ENCODE results near the gene PARD3B.

Gene PARD3B

GRCh38 chr2:205161156-205161839 lies 616.0 kb downstream of the PARD3B start:
- peak; percentile 21 for FAIRE-seq

- no peak for FAIRE-seq
These were observed 621.5 kb downstream of the PARD3B start for GRCh38 chr2:205166745-205167144.

DNA sequence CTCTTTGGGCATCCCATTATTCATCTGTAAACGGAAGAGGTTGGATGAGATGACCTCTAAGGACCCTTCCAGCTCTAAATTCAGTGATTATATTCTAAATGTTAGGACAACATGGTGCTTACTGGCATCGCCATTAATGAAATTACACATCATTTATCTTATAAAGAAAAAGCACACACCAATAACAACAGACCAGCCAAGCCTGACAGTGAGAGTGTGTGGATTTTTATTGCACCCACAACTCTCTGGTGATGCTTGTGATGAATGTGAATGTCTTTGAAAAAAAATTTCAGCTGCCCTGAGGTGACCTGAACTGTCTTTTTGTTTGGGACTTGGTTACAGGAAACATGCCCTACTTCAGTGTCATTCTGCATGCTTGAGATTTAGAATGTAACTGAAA lies 623.7 kb downstream of the PARD3B start:
- FAIRE-seq, result no peak

GRCh38 chr2:205169464-205169863 lies 624.2 kb downstream of the PARD3B start:
- no peak for FAIRE-seq

- FAIRE-seq, result no peak
These were observed 625.1 kb downstream of the PARD3B start for GRCh38 chr2:205170399-205170798.

GRCh38 chr2:205171261-205171940 lies 626.1 kb downstream of the PARD3B start:
- no peak for FAIRE-seq

DNA sequence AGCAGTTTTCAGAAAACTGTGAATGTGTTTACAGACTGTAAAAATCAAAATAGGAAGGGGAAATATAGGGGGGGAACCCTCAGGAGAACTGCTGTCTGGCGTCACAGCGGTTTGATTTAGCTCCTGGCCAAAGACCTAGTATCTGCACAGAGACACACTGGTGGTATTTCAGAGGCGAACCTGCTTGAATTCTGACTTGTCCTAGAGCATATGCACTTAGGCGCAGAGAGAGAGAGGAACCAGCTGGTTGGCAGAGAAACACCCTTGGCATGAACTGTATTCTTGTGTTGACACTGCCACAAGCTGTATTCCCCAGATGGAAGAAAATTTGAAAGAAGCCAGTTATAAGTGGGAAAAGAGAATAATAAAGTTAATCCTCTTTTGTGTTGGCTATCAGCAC lies 630.6 kb downstream of the PARD3B start:
- no peak for FAIRE-seq

DNA sequence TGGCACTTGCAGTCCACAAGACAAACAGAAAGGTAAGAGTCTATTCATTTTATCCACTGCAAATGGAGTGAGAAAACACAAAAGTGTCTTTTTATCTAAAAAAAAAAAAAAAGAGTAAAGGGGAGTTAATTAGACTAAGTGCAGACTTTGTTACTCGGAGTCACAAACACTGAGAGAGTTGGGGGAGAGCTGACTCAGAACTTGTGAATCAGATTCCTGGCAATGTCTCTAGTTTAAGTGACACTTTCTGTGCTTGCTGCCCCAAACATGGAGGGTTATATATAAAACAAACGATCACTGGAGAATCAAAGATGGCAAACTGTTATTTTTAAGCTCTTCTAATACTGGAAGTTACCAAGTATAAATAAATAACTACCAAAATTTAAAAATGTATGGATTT lies 631.3 kb downstream of the PARD3B start:
- no peak for FAIRE-seq

- FAIRE-seq, result no peak
These were observed 632.3 kb downstream of the PARD3B start for GRCh38 chr2:205177546-205177945.

DNA sequence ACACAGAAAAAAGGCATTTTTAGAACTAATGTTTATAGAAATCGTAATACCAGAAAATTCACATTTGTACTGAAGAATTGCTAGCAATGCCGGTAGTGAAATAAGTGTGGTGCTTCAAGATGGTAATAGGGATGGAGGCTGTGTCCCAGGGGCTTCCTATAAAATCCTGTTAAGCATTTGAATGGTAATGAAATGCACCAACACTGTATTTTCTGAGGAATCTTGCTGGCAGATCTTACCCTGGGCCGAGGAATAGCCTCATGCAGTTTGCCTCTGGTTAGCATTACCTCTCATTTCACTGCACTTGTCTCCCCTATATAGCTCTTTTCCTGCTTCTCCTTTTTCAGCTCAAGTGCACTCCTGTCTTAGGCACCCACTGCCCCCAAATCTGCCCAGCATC lies 635.5 kb downstream of the PARD3B start:
- FAIRE-seq, result no peak

- no peak for FAIRE-seq
These were observed 642.5 kb downstream of the PARD3B start for GRCh38 chr2:205187731-205188130.

GRCh38 chr2:205188239-205189138 lies 643.2 kb downstream of the PARD3B start:
- no peak for FAIRE-seq

GRCh38 chr2:205189301-205189700 lies 644.0 kb downstream of the PARD3B start:
- FAIRE-seq, result no peak

DNA sequence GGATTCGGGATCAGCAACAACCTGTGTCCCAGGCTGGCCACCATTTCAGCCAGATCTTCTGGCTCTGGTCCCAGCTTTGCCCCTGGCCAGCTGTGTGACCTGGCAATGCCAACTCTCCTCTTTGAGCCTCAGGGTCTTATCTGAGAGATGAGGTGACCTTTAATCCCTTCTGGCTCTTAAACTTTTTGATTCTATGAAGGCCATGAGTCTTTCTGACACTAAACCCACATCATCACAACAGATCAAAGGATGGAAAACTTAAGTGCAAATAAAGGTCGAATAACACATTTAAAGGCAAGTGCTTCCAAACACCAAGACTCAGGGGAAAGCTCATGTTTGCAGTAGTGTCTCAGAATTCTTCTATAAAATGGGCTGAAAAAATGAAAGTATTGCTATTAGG lies 645.3 kb downstream of the PARD3B start:
- FAIRE-seq, result no peak

DNA sequence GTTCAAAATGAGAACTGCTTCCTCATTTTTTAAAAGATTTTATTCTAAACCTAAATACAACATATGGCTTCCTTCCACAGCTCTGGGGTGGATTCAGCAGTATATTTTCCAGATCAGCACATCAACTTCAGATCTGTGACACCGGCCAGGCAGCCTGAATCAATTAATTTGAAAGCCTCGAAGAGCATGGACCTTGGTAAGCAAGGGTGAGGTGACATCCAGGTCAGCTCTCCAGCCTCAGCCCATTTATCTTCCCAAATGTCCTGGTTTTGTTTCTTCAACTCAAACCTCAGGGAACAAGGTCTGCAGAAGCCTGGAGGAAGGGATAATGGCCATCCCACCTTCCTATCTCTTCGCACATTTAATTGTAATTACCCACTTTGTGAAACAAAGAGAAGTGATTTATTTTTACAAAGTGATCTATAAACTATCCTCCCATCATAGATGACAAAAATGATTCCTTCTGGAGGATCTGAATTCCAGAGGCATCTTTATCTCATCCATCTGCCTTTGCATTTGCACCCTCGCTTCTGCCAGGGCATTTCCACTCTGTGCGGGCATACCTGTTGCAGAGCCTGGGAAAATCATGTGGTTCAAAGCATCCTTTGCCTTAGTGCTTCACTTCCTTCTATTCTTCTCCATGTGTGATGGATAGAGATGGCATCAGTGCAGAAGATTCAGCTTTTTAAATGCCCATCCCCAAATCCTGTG lies 648.0 kb downstream of the PARD3B start:
- no peak for FAIRE-seq

DNA sequence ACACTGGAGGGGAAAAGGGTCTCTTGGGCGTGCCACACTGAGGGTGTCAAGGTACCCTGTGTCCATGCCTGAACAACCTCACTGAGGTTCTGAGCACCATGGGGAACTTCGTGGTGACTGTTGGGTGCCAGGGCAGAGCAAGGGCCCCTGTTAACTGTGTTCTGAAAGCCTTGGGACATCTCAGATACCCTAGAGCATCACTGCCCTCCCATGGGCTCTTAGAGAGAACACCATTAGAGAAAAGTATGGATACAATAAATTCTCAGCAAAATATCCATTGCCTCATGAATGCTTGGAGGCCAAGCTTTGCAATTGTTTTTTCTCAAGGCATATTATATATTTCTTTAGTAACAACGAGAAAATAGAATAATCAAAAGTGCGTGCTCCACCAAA lies 648.6 kb downstream of the PARD3B start:
- no peak for FAIRE-seq

DNA sequence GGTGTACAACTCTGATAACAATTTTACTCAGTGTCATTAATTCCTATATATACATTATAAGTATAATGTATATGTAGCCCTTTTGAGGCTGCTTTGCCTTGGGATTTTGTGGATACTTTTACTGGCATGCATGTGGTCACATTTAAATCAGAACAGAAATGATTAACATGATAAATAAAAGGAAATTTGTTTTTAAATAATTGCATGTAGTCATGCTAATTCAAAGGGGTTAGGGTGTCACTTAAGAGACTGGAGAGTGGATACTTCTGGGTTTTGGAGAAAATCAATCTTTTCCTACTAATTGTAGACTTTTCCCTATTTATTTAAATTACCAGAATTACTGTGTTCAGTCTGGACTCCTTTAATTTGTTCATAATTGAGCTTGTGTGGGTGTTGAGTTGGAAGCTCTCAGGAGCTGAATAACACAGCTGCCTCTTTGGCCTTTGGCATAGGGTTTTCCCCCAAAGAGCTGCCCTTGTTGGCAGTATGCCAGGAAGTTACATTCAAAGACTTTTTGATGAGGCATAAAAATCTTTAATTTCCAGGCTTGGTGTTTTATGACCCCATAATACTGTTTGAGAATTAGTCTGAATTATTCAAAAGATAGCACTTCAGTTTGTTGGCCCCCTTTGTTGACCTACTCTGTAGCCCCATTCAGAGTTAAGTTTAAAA lies 652.3 kb downstream of the PARD3B start:
- FAIRE-seq, result no peak

- FAIRE-seq, result peak; percentile 12
These were observed 652.9 kb downstream of the PARD3B start for GRCh38 chr2:205198140-205198525.

DNA sequence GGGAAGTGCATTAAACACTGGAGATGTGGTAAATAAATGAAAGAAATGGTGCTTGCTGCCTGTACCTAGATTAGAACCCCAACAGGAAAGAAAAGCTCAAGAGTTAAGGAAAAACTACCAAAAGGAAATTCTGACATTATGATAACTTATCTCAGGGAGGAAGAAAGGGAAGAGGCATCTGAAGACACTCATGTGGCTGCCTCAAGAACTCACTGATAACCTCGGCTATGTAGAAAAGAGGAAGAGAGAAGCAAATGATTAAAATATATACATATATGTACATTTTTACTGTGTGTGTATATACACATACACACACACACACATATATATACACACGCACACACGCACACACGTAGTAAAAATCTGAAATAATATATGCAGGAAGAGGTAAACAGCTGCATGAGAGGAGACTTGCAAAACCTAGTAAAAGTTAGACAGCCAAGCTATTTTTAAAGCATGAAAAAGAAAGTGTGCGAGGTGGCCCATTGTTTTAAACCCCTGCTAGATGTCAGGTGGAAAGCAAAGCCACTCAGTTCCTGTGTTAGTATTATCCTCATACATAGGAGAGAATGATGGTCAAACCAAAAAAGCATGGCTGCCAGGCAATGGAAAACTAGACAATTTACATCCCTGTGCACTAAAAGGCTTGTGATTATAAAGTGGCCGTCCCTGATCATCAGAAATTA lies 654.0 kb downstream of the PARD3B start:
- no peak for FAIRE-seq

DNA sequence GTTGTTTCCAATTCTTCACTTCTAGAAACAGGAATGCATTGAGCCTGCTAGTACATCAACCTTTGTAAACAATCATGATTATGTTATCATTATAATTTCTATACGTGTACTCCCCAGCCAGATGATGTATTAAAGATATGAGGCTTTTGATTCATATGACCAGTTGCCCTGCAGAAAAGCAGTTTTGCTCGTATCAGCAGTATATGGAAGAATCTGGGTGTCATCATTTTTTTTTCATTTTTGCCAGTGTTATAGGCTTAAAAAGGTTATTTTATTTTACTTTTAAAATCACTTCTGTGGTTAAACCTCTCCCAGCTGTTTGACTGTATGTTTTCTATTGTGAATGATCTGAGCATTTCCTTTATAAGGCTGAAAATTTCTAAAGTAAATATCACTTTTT lies 665.2 kb downstream of the PARD3B start:
- FAIRE-seq, result no peak

DNA sequence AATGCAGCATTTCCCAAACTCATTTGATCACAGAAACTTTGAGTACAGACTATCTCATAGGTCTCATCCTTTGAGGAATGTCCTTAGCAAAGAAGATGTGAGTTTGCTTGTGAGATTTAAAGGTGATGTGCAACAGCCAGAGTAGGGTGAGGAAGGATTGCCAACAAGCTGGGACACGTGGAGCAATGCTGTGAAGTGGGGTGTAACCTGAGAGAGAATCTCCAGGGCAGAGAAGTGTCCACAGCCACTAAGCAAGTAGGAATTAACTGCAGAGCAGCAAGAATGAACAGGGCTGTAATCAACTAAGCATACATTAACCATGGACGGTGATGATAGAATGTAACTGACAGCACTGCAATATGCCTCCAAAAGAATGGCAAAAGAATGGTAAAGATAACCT lies 667.1 kb downstream of the PARD3B start:
- FAIRE-seq, result no peak

DNA sequence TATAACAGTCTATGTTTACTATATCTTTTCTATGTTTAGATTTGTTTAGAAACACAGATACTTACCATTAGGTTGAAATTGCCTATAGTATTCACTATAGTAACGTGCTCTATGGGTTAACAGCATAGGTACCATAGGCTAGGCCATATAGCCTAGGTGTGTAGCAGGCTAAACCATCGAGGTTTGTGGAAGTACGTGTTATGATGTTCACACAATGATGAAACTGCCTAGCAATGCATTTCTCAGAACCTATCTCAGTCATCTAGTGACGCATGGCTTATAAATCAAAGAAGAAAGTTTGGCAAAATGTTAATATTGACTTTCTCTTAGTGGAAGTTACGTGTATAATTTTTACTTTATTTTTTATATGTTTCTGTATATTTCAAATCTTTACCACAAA lies 670.8 kb downstream of the PARD3B start:
- FAIRE-seq, result no peak

Data from endometrium (tissue), 2 donors.